GM19035 (cell line): ENCODE measurements around the gene GLRA3.
A peak's percentile ranks its signal among the peaks of the same experiment; 100 is the strongest.
"Not testable (repeated sequence)": the region's sequence is repeated elsewhere in the genome, so short reads cannot be mapped to it uniquely, and the experiment has no call there.

Source experiments
- ATAC-seq: cut with Tn5 transposase; IDR thresholded peaks from one replicate; pipeline ENCODE4 v1.9.1; 2021; ENCODE audit not compliant: unreplicated experiment

GLRA3 gene

GRCh38 chr4:174813292-174813691, 15.8 kb downstream of the GLRA3 start:
- no peak for ATAC-seq

DNA sequence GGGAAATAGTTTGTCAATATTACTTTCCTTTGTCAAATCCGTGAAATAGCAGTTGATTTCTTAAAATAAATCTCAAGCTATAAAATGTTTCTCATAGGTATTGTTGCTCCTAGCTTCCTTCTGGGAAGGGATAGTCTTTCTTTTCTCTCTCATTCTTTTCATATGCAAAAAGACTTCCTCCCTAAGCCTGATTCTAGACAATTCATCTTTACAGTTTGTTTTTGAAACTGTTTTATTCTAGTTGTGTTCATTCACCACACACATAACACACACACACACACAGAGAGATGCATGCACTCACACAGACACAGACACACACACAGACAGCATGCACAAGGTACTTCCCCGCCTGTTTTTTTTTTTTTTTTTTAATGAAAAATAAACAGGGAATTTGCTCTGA, 18.2 kb downstream of the GLRA3 start:
- no peak for ATAC-seq

GRCh38 chr4:174808836-174809235, 20.2 kb downstream of the GLRA3 start:
- ATAC-seq, result no peak

- ATAC-seq, result no peak
Measured at GRCh38 chr4:174808119-174808518, 20.9 kb downstream of the GLRA3 start.

- no peak for ATAC-seq
Measured at GRCh38 chr4:174805746-174806145, 23.3 kb downstream of the GLRA3 start.

- no peak for ATAC-seq
Measured at GRCh38 chr4:174794543-174795094, 34.4 kb downstream of the GLRA3 start.

DNA sequence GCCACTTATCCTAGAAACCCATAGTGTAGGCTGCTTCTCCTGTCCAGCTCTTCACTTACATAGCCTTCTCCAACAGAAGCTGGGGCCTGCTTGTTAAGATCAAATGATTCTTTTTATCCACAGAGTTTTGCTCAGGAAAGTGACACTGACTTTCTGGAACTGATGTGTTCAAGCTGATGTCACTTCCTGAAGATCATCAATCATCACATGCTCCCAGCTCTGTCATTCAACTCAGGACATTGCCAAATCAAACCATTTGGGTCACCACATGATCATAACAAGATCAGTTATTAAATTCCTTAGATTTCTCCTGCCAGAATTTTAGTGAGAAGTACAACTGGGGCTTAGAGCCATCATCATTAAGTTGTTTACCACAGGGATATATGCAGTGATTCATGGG, 39.4 kb downstream of the GLRA3 start:
- ATAC-seq, result no peak

GRCh38 chr4:174778274-174778986, 50.6 kb downstream of the GLRA3 start:
- not testable (repeated sequence) for ATAC-seq

- no peak for ATAC-seq
Measured at GRCh38 chr4:174775366-174775765, 53.7 kb downstream of the GLRA3 start.

GRCh38 chr4:174764105-174764729, 64.8 kb downstream of the GLRA3 start:
- ATAC-seq, result peak; percentile 84

GRCh38 chr4:174763454-174764104, 65.5 kb downstream of the GLRA3 start:
- no peak for ATAC-seq

GRCh38 chr4:174761451-174761850, 67.6 kb downstream of the GLRA3 start:
- ATAC-seq, result no peak

DNA sequence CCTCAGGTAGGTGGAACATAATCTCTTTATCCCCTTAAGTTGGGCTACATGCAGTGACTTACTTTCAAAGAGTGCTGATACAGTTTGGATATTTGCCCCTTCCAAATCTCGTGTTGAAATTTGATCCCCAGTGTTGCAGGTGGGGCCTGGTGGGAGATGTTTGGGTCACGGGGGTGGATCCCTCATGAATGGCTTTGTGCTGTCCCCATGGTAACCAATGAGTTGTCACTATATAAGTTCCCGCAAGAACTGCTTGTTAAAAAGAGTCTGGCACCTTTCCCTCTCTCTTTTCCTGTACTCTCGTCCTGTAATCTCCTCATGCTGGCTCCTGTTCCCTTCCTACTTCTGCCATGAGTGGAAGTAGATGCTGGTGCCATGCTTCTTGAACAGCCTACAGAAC, 71.3 kb downstream of the GLRA3 start:
- no peak for ATAC-seq

DNA sequence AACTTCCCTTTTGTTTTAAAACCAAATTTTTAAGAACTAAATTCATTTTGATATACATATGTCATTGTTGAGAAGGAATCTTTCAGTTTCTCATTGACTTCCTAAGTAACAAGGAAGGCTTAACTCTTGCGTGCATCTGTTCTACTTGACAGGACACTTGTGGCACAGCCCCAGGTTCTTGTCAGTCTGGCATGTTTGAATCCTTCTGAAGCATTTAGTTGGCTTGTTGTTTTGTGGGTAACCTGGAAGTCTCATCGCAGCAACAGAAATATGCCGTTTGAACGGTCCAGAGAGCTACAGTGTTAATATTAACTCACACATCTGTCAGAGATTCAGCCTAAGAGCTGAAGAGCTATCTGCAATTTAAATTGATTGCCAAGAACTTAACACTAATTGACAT, 76.0 kb downstream of the GLRA3 start:
- ATAC-seq, result no peak

DNA sequence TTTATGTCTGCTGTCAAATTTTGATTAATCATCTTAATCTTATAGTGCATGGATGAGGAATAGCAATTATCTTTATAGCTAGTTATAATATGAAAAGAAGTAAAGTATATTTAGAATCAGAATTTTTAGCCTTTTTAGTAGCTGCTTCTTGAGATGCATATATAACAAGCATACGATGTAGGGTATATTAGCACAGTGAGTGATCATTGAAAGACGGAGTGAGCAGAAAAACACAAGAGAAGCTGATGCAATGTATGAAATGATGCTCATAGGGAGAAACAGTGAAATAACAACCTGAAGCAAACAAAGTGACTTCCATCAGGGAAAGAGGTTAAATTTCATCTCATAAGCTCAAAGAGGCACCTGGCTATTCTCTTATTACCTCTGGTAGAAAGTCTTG, 77.0 kb downstream of the GLRA3 start:
- no peak for ATAC-seq

- ATAC-seq, result no peak
Measured at GRCh38 chr4:174749091-174749490, 80.0 kb downstream of the GLRA3 start.

DNA sequence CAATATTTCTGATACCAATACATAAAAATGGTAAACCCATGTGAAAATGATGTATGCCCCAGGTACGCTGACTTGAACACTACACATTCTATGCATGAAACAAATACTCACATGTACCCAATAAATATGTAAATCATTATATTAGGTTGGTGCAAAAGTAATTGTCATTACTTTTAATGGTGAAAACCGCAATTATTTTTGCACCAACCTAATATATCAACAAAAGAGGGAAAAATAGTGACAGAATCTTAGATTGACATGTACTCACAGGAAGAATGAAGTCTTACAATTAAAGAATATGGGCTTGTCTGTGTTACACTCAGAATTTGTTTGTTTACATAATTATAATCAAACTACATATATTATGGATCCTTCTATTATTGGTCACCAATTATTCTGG, 82.3 kb downstream of the GLRA3 start:
- ATAC-seq, result no peak

GRCh38 chr4:174742561-174742960, 86.5 kb downstream of the GLRA3 start:
- ATAC-seq, result no peak

GRCh38 chr4:174739576-174739975, 89.5 kb downstream of the GLRA3 start:
- ATAC-seq, result no peak

DNA sequence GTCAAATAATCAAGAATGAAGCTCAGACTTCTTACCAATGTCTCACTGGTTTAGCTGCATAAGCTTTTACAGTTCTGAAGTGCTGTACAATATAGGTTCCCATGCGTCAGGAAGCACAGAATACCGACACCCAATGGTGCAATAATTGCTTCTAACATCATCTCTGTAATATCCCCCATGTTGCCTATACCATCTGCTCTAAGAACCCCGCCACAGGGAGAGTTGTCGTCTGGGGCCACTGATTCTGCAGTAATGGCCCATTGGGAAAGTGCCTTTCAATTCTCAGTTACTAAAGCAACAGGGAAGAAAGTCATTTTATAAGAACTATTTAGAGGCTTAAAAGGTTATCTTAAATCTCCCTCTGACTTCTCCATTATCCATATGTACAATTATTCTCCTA, 94.9 kb downstream of the GLRA3 start:
- ATAC-seq, result no peak

DNA sequence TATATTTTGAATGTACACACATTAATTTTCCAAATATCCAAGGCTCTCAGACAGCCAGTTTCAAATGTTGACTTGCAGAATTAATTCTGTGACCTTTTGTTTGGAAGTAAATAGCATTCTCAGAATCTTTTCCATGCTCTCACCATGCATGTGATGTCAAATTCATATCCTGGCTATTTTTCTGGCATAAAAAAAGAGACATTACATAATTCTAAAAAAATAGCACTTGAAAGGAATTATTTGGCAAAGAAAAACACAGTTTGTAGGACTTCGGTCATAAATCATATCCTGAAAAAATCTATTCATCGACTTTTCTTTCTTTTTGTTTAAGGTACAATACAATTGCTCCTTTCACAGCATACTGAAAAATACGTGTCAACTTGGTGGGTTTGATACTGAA, 111.2 kb downstream of the GLRA3 start:
- no peak for ATAC-seq
